Measurements from ENCODE around the gene ADAM33. TPM values are rescaled to one million over a fixed set of nuclear protein-coding genes. Genes with fewer than 3 reads are reported as not detected.

Gene ADAM33
- total and polyA plus RNA-seq, 2 donors (not counting 1 experiment from before 2014, with no cell fraction given), result not detected

DNA sequence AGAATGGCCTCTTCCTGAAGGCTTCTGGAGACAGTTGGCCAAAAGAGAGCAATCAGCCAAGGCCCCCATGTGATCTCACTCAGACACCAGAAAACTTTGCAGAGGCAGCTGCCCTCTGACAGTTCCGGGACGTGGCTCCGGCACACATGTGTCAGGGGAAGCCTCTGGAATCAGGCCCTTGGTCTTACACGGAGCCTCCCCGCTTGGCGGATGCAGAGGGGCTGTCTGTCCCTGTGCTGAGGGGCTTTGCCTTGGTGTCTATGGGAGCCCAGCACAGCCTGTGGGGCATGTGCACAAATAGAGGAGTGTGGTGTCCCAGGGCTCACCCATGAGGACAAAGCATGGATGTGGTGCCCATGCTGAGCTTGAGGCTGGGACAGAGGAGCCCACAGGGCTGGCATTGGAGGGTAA lies 16.8 kb upstream of the ADAM33 start:
- no peak overlapping the region for H3K4me3 Mint-ChIP-seq
- DNase-seq (no peak), ATAC-seq (ENCODE audit: low read depth) (no peak)
- no peak for TF ChIP-seq EZH2 (IDR thresholded peaks at IDR 0.05; ENCODE audit: borderline replicate concordance, insufficient read depth, low read depth, low read length, poor library complexity, severe bottlenecking)
- TF ChIP-seq, protein P1, sequence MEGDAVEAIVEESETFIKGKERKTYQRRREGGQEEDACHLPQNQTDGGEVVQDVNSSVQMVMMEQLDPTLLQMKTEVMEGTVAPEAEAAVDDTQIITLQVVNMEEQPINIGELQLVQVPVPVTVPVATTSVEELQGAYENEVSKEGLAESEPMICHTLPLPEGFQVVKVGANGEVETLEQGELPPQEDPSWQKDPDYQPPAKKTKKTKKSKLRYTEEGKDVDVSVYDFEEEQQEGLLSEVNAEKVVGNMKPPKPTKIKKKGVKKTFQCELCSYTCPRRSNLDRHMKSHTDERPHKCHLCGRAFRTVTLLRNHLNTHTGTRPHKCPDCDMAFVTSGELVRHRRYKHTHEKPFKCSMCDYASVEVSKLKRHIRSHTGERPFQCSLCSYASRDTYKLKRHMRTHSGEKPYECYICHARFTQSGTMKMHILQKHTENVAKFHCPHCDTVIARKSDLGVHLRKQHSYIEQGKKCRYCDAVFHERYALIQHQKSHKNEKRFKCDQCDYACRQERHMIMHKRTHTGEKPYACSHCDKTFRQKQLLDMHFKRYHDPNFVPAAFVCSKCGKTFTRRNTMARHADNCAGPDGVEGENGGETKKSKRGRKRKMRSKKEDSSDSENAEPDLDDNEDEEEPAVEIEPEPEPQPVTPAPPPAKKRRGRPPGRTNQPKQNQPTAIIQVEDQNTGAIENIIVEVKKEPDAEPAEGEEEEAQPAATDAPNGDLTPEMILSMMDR (IDR thresholded peaks at IDR 0.05), result no peak
- intact Hi-C loops (cut with micrococcal nuclease), result no loop called here
- Histone ChIP-seq H4K20me1 (ENCODE audit: control insufficient read depth, insufficient read depth, low read length, poor library complexity, severe bottlenecking) (no peaks in the 10 kb centered on the region), H3K4me2 (replicated peaks; ENCODE audit: low read depth, low read length, poor library complexity, severe bottlenecking) (no peak overlapping the region), H3K36me3 (replicated peaks in 1 of 2; ENCODE audit: control extremely low read depth in 1 of 2, control insufficient read depth in 1 of 2, extremely low read depth in 1 of 2, insufficient read depth in 2 of 2, low read length in 1 of 2) (no peaks in the 10 kb centered on the region), H3K27ac (ENCODE audit: low read length in 2 of 2) (no peak overlapping the region), H3K27me3 (replicated peaks in 1 of 4; ENCODE audit: control extremely low read depth in 1 of 4, control insufficient read depth in 3 of 4, insufficient read depth in 4 of 4, low read length in 3 of 4) (no peaks in the 10 kb centered on the region), H3K4me1 (ENCODE audit: control insufficient read depth in 2 of 2, insufficient read depth in 2 of 2, low read length in 2 of 2) (no peaks in the 10 kb centered on the region), H2AFZ (ENCODE audit: insufficient read depth, low read depth, low read length, poor library complexity, severe bottlenecking) (no peak overlapping the region), H3K4me3 (ENCODE audit: control extremely low read depth in 1 of 5, extremely low read depth in 1 of 5, insufficient read depth in 1 of 5, low read depth in 2 of 5, low read length in 4 of 5) (no peak overlapping the region), H3K9ac (ENCODE audit: low read length) (no peak overlapping the region), H3K9me3 (ENCODE audit: control extremely low read depth in 1 of 3, control insufficient read depth in 2 of 3, insufficient read depth in 1 of 3, low read length in 2 of 3) (peaks cover 0 to 12% (median 0%) of the 10 kb centered on the region in 3 donors), H3K79me2 (ENCODE audit: control insufficient read depth, insufficient read depth, low read length) (no peaks in the 10 kb centered on the region)
- POLR2A ChIA-PET, result no interaction called here
- CTCF ChIA-PET, result interaction anchor here (2.0 kb wide), 1 partner anchor 12 kb away, joined by 6 read pairs; no protein-coding TSS in a partner anchor
- H3K27me3 Mint-ChIP-seq, result no peaks in the 10 kb centered on the region
- no peak overlapping the region for H3K27ac Mint-ChIP-seq
- 82% methylated on average over 6 of the region's 6 CpGs for WGBS (ENCODE audit: insufficient coverage)
- no peaks in the 10 kb centered on the region for H3K9me3 Mint-ChIP-seq (ENCODE audit: insufficient read depth)
- H3K4me1 Mint-ChIP-seq, result no peaks in the 10 kb centered on the region

DNA sequence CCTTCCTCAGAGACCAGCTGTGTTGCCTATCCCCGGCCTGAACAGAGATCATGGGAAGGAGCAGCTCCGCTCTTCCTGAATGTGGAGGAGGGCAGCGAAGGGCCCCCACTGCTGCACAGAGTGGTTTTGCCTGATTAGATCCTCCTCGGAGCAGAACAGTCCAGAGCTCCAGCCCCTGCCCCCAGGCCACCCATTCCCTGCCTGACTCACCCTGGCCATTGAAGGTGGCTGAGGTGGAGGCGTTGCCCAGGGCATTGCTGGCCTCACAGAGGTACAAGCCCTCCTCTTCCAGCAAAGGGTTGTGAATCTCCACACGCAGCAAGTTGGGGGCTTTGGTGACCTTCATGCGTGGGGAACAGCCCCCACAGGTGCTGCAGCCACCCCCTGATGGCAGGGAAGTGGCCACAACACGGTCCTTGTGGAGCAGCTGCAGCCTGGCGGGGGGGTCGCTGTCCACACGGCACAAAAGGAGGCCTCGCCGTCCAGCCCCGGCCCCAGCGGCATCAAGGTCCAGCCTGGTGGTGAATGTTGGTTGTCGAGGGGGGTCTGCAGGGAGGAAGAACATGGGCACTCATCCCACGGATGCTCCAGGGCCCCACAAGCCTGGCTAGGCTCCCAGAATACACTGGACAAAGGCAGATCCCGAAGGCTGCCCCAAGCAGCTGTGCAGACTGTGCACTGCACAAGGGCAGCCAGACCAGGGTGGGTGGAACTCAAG lies 15.9 kb upstream of the ADAM33 start:
- Mint-ChIP-seq H3K4me1 (no peaks in the 10 kb centered on the region), H3K27ac (no peak overlapping the region), H3K27me3 (no peaks in the 10 kb centered on the region), H3K9me3 (ENCODE audit: insufficient read depth) (no peaks in the 10 kb centered on the region), H3K4me3 (no peak overlapping the region)
- WGBS (ENCODE audit: insufficient coverage), result 78% methylated on average over 11 of the region's 18 CpGs
- H3K36me3 ChIP-seq (replicated peaks in 1 of 2; ENCODE audit: control extremely low read depth in 1 of 2, control insufficient read depth in 1 of 2, extremely low read depth in 1 of 2, insufficient read depth in 2 of 2, low read length in 1 of 2), result no peaks in the 10 kb centered on the region
- H3K27me3 ChIP-seq (replicated peaks in 1 of 4; ENCODE audit: control extremely low read depth in 1 of 4, control insufficient read depth in 3 of 4, insufficient read depth in 4 of 4, low read length in 3 of 4), result no peaks in the 10 kb centered on the region
- TF ChIP-seq, protein P1 (IDR thresholded peaks at IDR 0.05), result no peak
- TF ChIP-seq EZH2 (IDR thresholded peaks at IDR 0.05; ENCODE audit: borderline replicate concordance, insufficient read depth, low read depth, low read length, poor library complexity, severe bottlenecking), result no peak
- ATAC-seq (ENCODE audit: low read depth), result no peak
- H3K27ac ChIP-seq (ENCODE audit: low read length in 2 of 2), result no peak overlapping the region
- H3K9me3 ChIP-seq (ENCODE audit: control extremely low read depth in 1 of 3, control insufficient read depth in 2 of 3, insufficient read depth in 1 of 3, low read length in 2 of 3), result peaks cover 0 to 12% (median 0%) of the 10 kb centered on the region in 3 donors
- H3K4me3 ChIP-seq (ENCODE audit: control extremely low read depth in 1 of 5, extremely low read depth in 1 of 5, insufficient read depth in 1 of 5, low read depth in 2 of 5, low read length in 4 of 5), result no peak overlapping the region
- ChIA-PET CTCF (interaction anchor here (2.0 kb wide), 1 partner anchor 13 kb away, joined by 6 read pairs; no protein-coding TSS in a partner anchor), POLR2A (no interaction called here)
- no peak overlapping the region for H3K9ac ChIP-seq (ENCODE audit: low read length)
- no peak overlapping the region for H2AFZ ChIP-seq (ENCODE audit: insufficient read depth, low read depth, low read length, poor library complexity, severe bottlenecking)
- no peaks in the 10 kb centered on the region for H3K79me2 ChIP-seq (ENCODE audit: control insufficient read depth, insufficient read depth, low read length)
- no peak overlapping the region for H3K4me2 ChIP-seq (replicated peaks; ENCODE audit: low read depth, low read length, poor library complexity, severe bottlenecking)
- intact Hi-C loops (cut with micrococcal nuclease), result no loop called here
- no peak for DNase-seq
- H4K20me1 ChIP-seq (ENCODE audit: control insufficient read depth, insufficient read depth, low read length, poor library complexity, severe bottlenecking), result no peaks in the 10 kb centered on the region
- H3K4me1 ChIP-seq (ENCODE audit: control insufficient read depth in 2 of 2, insufficient read depth in 2 of 2, low read length in 2 of 2), result no peaks in the 10 kb centered on the region

Data from B cell (primary cell).